ENCODE data around the gene TOR4A. TPM values are rescaled to one million over a fixed set of nuclear protein-coding genes. Genes with fewer than 3 reads are reported as not detected.

Gene TOR4A
- total RNA-seq, 1 donor from 2014 or later, result 1.5 TPM

DNA sequence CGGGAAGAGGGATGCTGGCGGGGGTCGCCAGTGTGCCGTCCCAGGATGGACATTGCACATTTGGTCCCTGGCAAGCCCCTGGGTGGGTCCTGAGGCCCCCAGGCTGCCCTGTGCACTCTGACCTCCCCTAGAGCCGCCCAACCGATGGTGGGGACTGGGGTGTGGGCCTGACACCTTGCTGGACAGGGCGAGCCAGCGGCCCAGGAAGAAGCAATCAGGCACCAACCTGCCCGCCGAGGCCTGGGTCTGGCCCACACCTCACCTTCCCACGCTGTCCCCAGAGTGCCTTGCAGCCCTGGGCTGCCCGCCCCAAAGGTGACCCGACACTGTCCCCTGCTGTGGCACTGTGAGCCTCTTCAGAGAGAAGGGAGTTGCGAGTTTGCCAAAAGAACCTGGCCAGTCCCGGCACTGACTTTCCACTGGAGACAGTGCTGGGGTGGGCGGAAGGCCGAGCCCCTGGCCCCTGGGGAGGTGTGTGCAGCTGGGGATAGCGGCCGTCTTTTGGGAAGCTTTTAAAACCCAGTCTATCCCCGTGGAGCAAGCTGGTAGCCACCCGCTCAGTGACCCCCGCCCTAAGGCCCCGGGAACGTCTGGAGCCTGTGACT, 36.5 kb downstream of the TOR4A start:
- DNase-seq, result peak; percentile 24
- TF ChIP-seq, protein P1, sequence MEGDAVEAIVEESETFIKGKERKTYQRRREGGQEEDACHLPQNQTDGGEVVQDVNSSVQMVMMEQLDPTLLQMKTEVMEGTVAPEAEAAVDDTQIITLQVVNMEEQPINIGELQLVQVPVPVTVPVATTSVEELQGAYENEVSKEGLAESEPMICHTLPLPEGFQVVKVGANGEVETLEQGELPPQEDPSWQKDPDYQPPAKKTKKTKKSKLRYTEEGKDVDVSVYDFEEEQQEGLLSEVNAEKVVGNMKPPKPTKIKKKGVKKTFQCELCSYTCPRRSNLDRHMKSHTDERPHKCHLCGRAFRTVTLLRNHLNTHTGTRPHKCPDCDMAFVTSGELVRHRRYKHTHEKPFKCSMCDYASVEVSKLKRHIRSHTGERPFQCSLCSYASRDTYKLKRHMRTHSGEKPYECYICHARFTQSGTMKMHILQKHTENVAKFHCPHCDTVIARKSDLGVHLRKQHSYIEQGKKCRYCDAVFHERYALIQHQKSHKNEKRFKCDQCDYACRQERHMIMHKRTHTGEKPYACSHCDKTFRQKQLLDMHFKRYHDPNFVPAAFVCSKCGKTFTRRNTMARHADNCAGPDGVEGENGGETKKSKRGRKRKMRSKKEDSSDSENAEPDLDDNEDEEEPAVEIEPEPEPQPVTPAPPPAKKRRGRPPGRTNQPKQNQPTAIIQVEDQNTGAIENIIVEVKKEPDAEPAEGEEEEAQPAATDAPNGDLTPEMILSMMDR (IDR thresholded peaks at IDR 0.05; ENCODE audit: partially characterized antibody, unreplicated experiment), result no peak
- no peaks in the 10 kb centered on the region for H3K36me3 Mint-ChIP-seq (ENCODE audit: unreplicated experiment)

GRCh38 chr9:137314561-137315560, 37.3 kb downstream of the TOR4A start:
- H3K27ac Mint-ChIP-seq (ENCODE audit: unreplicated experiment), result no peak overlapping the region
- TF ChIP-seq, protein P1 (IDR thresholded peaks at IDR 0.05; ENCODE audit: partially characterized antibody, unreplicated experiment), result no peak
- peaks cover 7% of the 10 kb centered on the region for H3K4me1 Mint-ChIP-seq (ENCODE audit: low read depth, unreplicated experiment)
- peak; percentile 36 for DNase-seq
- H3K36me3 Mint-ChIP-seq (ENCODE audit: unreplicated experiment), result no peaks in the 10 kb centered on the region
- no peaks in the 10 kb centered on the region for H3K9me3 Mint-ChIP-seq (ENCODE audit: unreplicated experiment)
- H3K4me3 Mint-ChIP-seq (ENCODE audit: unreplicated experiment), result no peak overlapping the region
- no peaks in the 10 kb centered on the region for H3K27me3 Mint-ChIP-seq (ENCODE audit: unreplicated experiment)

More for the DNA sequence above, 36.5 kb downstream of the TOR4A start:
- Mint-ChIP-seq H3K4me3 (ENCODE audit: unreplicated experiment) (no peak overlapping the region), H3K9me3 (ENCODE audit: unreplicated experiment) (no peaks in the 10 kb centered on the region), H3K27ac (ENCODE audit: unreplicated experiment) (no peak overlapping the region), H3K27me3 (ENCODE audit: unreplicated experiment) (no peaks in the 10 kb centered on the region), H3K4me1 (ENCODE audit: low read depth, unreplicated experiment) (peaks cover 5% of the 10 kb centered on the region)

DNA sequence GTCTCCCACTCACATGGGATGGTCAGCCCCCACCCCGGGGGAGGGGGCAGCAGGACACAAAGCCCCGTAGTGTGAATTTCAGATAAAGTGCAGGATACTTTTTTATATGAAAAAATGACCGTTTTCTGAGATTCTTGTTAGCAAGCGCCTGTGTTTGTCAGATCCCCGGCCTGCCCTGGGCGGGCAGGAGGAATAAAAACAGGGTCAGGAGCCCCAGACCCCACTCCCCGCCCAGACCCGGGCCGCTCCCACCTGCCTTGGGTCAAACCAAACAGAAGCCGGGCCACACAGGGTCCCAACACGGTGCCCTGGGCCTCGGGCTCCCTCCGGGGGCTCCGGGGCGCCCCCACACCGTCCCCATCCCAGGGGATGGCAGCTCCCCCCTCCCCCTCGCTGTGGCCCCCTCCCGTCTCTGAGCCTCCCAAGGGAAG, 38.1 kb downstream of the TOR4A start:
- no peaks in the 10 kb centered on the region for H3K9me3 Mint-ChIP-seq (ENCODE audit: unreplicated experiment)
- no peak overlapping the region for H3K27ac Mint-ChIP-seq (ENCODE audit: unreplicated experiment)
- TF ChIP-seq, protein P1 (IDR thresholded peaks at IDR 0.05; ENCODE audit: partially characterized antibody, unreplicated experiment), result no peak
- peaks cover 5% of the 10 kb centered on the region for H3K4me1 Mint-ChIP-seq (ENCODE audit: low read depth, unreplicated experiment)
- no peak overlapping the region for H3K4me3 Mint-ChIP-seq (ENCODE audit: unreplicated experiment)
- no peaks in the 10 kb centered on the region for H3K27me3 Mint-ChIP-seq (ENCODE audit: unreplicated experiment)
- DNase-seq, result peak; percentile 19
- no peaks in the 10 kb centered on the region for H3K36me3 Mint-ChIP-seq (ENCODE audit: unreplicated experiment)

- H3K36me3 Mint-ChIP-seq (ENCODE audit: unreplicated experiment), result no peaks in the 10 kb centered on the region
Observed at GRCh38 chr9:137316012-137316981, 38.8 kb downstream of the TOR4A start.

More at GRCh38 chr9:137316012-137316981, 38.8 kb downstream of the TOR4A start:
- no peak overlapping the region for H3K4me3 Mint-ChIP-seq (ENCODE audit: unreplicated experiment)
- no peaks in the 10 kb centered on the region for H3K9me3 Mint-ChIP-seq (ENCODE audit: unreplicated experiment)
- TF ChIP-seq, protein P1 (IDR thresholded peaks at IDR 0.05; ENCODE audit: partially characterized antibody, unreplicated experiment), result no peak
- H3K27ac Mint-ChIP-seq (ENCODE audit: unreplicated experiment), result no peak overlapping the region
- DNase-seq, result peak; percentile 73
- no peaks in the 10 kb centered on the region for H3K27me3 Mint-ChIP-seq (ENCODE audit: unreplicated experiment)
- peaks cover 5% of the 10 kb centered on the region for H3K4me1 Mint-ChIP-seq (ENCODE audit: low read depth, unreplicated experiment)

All from glutamatergic neuron (in vitro differentiated cells).